H9 (cell line): ENCODE results near the gene ZNF664. TPM values are rescaled to one million over a fixed set of nuclear protein-coding genes. Genes with fewer than 3 reads are reported as not detected.

ENCODE experiments used
- DNase-seq: peaks from one replicate; pipeline ENCODE4 v3.0.0-alpha.2; 2017
- H2AFZ ChIP-seq: one replicate; pipeline ENCODE4 v1.6.1; 2013; ENCODE audit warnings: mild to moderate bottlenecking, low read length, control low read depth, moderate library complexity
- H2AK5ac ChIP-seq: 2 replicates; pipeline ENCODE4 v1.6.1; 2013; ENCODE audit warnings: low read length, control low read depth, mixed read lengths; ENCODE audit not compliant: insufficient read length
- H2BK120ac ChIP-seq: one replicate; pipeline ENCODE4 v1.6.1; 2013; ENCODE audit warnings: low read depth, mild to moderate bottlenecking, low read length, control low read depth, inconsistent platforms; ENCODE audit not compliant: poor library complexity, severe bottlenecking
- H2BK12ac ChIP-seq: 2 replicates; pipeline ENCODE4 v1.6.1; 2013; ENCODE audit warnings: low read length, control low read depth, mixed read lengths, low read depth; ENCODE audit not compliant: insufficient read length
- H2BK15ac ChIP-seq: 2 replicates; pipeline ENCODE4 v1.6.1; 2013; ENCODE audit warnings: low read depth, low read length, control low read depth
- H2BK20ac ChIP-seq: one replicate; pipeline ENCODE4 v1.6.1; 2013; ENCODE audit warnings: low read depth, mild to moderate bottlenecking, low read length, control low read depth, inconsistent platforms; ENCODE audit not compliant: poor library complexity, severe bottlenecking
- H2BK5ac ChIP-seq: 2 replicates; pipeline ENCODE4 v1.6.1; 2013; ENCODE audit warnings: low read length, control low read depth, mixed read lengths; ENCODE audit not compliant: insufficient read length
- H3K14ac ChIP-seq: 2 replicates; pipeline ENCODE4 v1.6.1; 2013; ENCODE audit warnings: low read length, control low read depth; ENCODE audit not compliant: insufficient read depth
- H3K18ac ChIP-seq: 2 replicates; pipeline ENCODE4 v1.6.1; 2013; ENCODE audit warnings: low read depth, mild to moderate bottlenecking, mixed read lengths, low read length, control low read depth; ENCODE audit not compliant: insufficient read length
- H3K23ac ChIP-seq: 2 replicates; pipeline ENCODE4 v1.6.1; 2013; ENCODE audit warnings: low read length, control low read depth, mixed read lengths, low read depth; ENCODE audit not compliant: insufficient read length
- H3K23me2 ChIP-seq: 2 replicates; pipeline ENCODE4 v1.6.1; 2013; ENCODE audit warnings: low read depth, mild to moderate bottlenecking, mixed read lengths, low read length, control low read depth; ENCODE audit not compliant: insufficient read length, poor library complexity, severe bottlenecking
- H3K27ac ChIP-seq: 2 replicates; pipeline ENCODE4 v1.5.1; 2013; ENCODE audit warnings: low read length, control low read depth, mixed read lengths, low read depth; ENCODE audit not compliant: insufficient read length
- H3K27me3 ChIP-seq: 2 replicates; pipeline ENCODE4 v1.6.1; 2013; ENCODE audit warnings: low read length, control low read depth, inconsistent platforms; ENCODE audit not compliant: insufficient read depth
- H3K4ac ChIP-seq: 2 replicates; pipeline ENCODE4 v1.6.1; 2013; ENCODE audit warnings: low read depth, mild to moderate bottlenecking, control low read depth, inconsistent platforms, low read length, moderate library complexity
- H3K4me1 ChIP-seq: 2 replicates; pipeline ENCODE4 v1.6.1; 2013; ENCODE audit warnings: low read length, control low read depth, inconsistent platforms; ENCODE audit not compliant: insufficient read depth
- H3K4me2 ChIP-seq: 2 replicates; pipeline ENCODE4 v1.6.1; 2013; ENCODE audit warnings: low read length, control low read depth, mixed read lengths; ENCODE audit not compliant: insufficient read length, insufficient read depth
- H3K56ac ChIP-seq: 2 replicates; pipeline ENCODE4 v1.6.1; 2013; ENCODE audit warnings: low read depth, mild to moderate bottlenecking, mixed read lengths, low read length, control low read depth; ENCODE audit not compliant: insufficient read length
- H3K79me1 ChIP-seq: 2 replicates; pipeline ENCODE4 v1.6.1; 2013; ENCODE audit warnings: low read depth, mild to moderate bottlenecking, moderate library complexity, low read length, control low read depth, inconsistent platforms; ENCODE audit not compliant: insufficient read depth, poor library complexity, severe bottlenecking
- H3K79me2 ChIP-seq: 2 replicates; pipeline ENCODE4 v1.6.1; 2013; ENCODE audit warnings: low read length, control low read depth, inconsistent platforms; ENCODE audit not compliant: insufficient read depth
- H3K9ac ChIP-seq: 2 replicates; pipeline ENCODE4 v1.6.1; 2013; ENCODE audit warnings: low read length, control low read depth, mixed read lengths; ENCODE audit not compliant: insufficient read length; ENCODE audit errors: extremely low read depth
- H3K9me3 ChIP-seq: one replicate; pipeline ENCODE4 v1.6.1; 2013; ENCODE audit warnings: low read depth, low read length, inconsistent platforms; ENCODE audit not compliant: control insufficient read depth
- H3T11ph ChIP-seq: one replicate; pipeline ENCODE4 v1.6.1; 2013; ENCODE audit warnings: mild to moderate bottlenecking, low read length, control low read depth, inconsistent platforms
- H4K20me1 ChIP-seq: one replicate; pipeline ENCODE4 v1.6.1; 2013; ENCODE audit not compliant: control insufficient read depth, insufficient read length, insufficient read depth
- H4K5ac ChIP-seq: 2 replicates; pipeline ENCODE4 v1.6.1; 2013; ENCODE audit warnings: low read depth, mild to moderate bottlenecking, mixed read lengths, low read length, control low read depth; ENCODE audit not compliant: insufficient read length
- H4K8ac ChIP-seq: replicated peaks from 2 replicates; pipeline ENCODE4 v1.6.1; 2013; ENCODE audit warnings: low read length, control low read depth, mixed read lengths, low read depth; ENCODE audit not compliant: insufficient read length
- H4K91ac ChIP-seq: 2 replicates; pipeline ENCODE4 v1.6.1; 2013; ENCODE audit warnings: low read depth, mild to moderate bottlenecking, moderate library complexity, mixed read lengths, low read length, control low read depth; ENCODE audit not compliant: insufficient read length
- H3K27ac Mint-ChIP-seq, 3 experiments: 2 replicates in 2 of 3; 3 replicates in 1 of 3; pipeline ENCODE4 v1.8.0; 2020 to 2021; ENCODE audit warnings: mixed read lengths in 3 of 3, mild to moderate bottlenecking in 1 of 3, moderate library complexity in 1 of 3
- H3K27me3 Mint-ChIP-seq: 2 replicates; pipeline ENCODE4 v1.8.0; 2021; ENCODE audit warnings: low read depth, mild to moderate bottlenecking, moderate library complexity, mixed read lengths
- H3K36me3 Mint-ChIP-seq, 3 experiments: 2 replicates in 2 of 3; 3 replicates in 1 of 3; pipeline ENCODE4 v1.8.0; 2020 to 2021; ENCODE audit warnings: low read depth in 3 of 3, mixed read lengths in 3 of 3; ENCODE audit not compliant: insufficient read depth in 1 of 3
- H3K4me1 Mint-ChIP-seq, 2 experiments: 2 replicates each; pipeline ENCODE4 v1.8.0; 2020; ENCODE audit warnings: mixed read lengths in 2 of 2
- H3K4me3 Mint-ChIP-seq, 2 experiments: 2 replicates in 1 of 2; 3 replicates in 1 of 2; pipeline ENCODE4 v1.8.0; 2020 to 2021; ENCODE audit warnings: mild to moderate bottlenecking in 2 of 2, mixed read lengths in 2 of 2, moderate library complexity in 1 of 2
- H3K9me3 Mint-ChIP-seq, 2 experiments: 2 replicates in 1 of 2; 3 replicates in 1 of 2; pipeline ENCODE4 v1.8.0; 2020; ENCODE audit warnings: mild to moderate bottlenecking in 2 of 2, mixed read lengths in 2 of 2, moderate library complexity in 1 of 2
- WGBS: extraction: QIAGEN DNeasy Blood & Tissue Kit; methylation state at CpG from one replicate; pipeline ENCODE4 v1.1.7; 2013; ENCODE audit warnings: missing lambda C conversion rate, low lambda C conversion rate, mixed read lengths; ENCODE audit not compliant: insufficient read length; ENCODE audit errors: extremely low coverage; 5-methylcytosine and 5-hydroxymethylcytosine counted together
- long read RNA-seq: library from polyadenylated mRNA; unstranded; transcript quantifications from one replicate; pipeline ENCODE4 v2.0.0, GENCODE V29; 2020
- total RNA-seq: library from RNA; stranded (reverse); gene quantifications from 2 replicates; pipeline ENCODE4 v1.2.1, GENCODE V29; 2021
- TF ChIP-seq, protein P1 (sequence below): fragments of 200-600 bp; sonication (generic); conservative IDR thresholded peaks from 3 replicates; pipeline ENCODE4 v1.8.0; 2021; ENCODE audit warnings: antibody characterized with exemption, mild to moderate bottlenecking

ZNF664 gene
- total RNA-seq = 29.5 and 31.7 TPM in 2 replicates
- long read RNA-seq, full-length matches to known transcripts = 3 of 9 reads
- long read RNA-seq, partial matches to known transcripts = 5 of 9 reads
- long read RNA-seq, other reads (novel, unspliced or antisense) = 1 of 9 reads

GRCh38 chr12:123972457-123973401, at the start of gene ZNF664, which contains the start of gene CCDC92:
TSS of gene ZNF664 (plus strand) at chr12:123973215. CDS start at chr12:124012145, 38,930 bp downstream.
TSS of gene CCDC92 (minus strand) at chr12:123972831. CDS start at chr12:123944305, 28,526 bp downstream.
- Histone ChIP-seq H2BK120ac (no peak within 1 kb of the TSS), H3K23ac (no peak within 1 kb of the TSS), H4K20me1 (no peaks in the 10 kb centered on the region), H3K27ac (no peak within 1 kb of the TSS), H2BK20ac (no peak within 1 kb of the TSS), H3K14ac (peak within 1 kb of the TSS; percentile 73; the same call in 1 of the 2 replicates), H3K23me2 (peaks cover 8% of the 10 kb centered on the region), H2BK5ac (no peak within 1 kb of the TSS), H3K56ac (no peak within 1 kb of the TSS), H3K4me2 (peak within 1 kb of the TSS; percentile 96), H3K79me2 (no peaks in the 10 kb centered on the region), H2AFZ (no peak within 1 kb of the TSS), H4K91ac (no peak within 1 kb of the TSS), H3K27me3 (peaks cover 45% of the 10 kb centered on the region), H2AK5ac (no peak within 1 kb of the TSS), H2BK12ac (no peak within 1 kb of the TSS), H4K8ac (no peak within 1 kb of the TSS), H3K4me1 (no peaks in the 10 kb centered on the region), H2BK15ac (no peak within 1 kb of the TSS), H4K5ac (no peak within 1 kb of the TSS), H3K4ac (no peak within 1 kb of the TSS), H3K9me3 (no peaks in the 10 kb centered on the region), H3K79me1 (no peaks in the 10 kb centered on the region), H3K18ac (peak within 1 kb of the TSS; percentile 85), H3K9ac (peak within 1 kb of the TSS; percentile 34), H3T11ph (no peak within 1 kb of the TSS)
- Mint-ChIP-seq H3K36me3 (peaks cover 9 to 21% (median 15%) of the 10 kb centered on the region in 3 experiments), H3K27me3 (peaks cover 81% of the 10 kb centered on the region), H3K4me3 (peak within 1 kb of the TSS; percentile 81 to 94), H3K9me3 (no peaks in the 10 kb centered on the region), H3K27ac (peak within 1 kb of the TSS in 2 of 3 experiments; percentile 51 to 78; a peak in 3 of 7 replicates), H3K4me1 (peaks cover 10 to 15% of the 10 kb centered on the region in 2 experiments)
- no CpG with 5 or more reads among the region's 138 CpGs for WGBS
- DNase-seq = peak; percentile 96
- TF ChIP-seq, protein P1, sequence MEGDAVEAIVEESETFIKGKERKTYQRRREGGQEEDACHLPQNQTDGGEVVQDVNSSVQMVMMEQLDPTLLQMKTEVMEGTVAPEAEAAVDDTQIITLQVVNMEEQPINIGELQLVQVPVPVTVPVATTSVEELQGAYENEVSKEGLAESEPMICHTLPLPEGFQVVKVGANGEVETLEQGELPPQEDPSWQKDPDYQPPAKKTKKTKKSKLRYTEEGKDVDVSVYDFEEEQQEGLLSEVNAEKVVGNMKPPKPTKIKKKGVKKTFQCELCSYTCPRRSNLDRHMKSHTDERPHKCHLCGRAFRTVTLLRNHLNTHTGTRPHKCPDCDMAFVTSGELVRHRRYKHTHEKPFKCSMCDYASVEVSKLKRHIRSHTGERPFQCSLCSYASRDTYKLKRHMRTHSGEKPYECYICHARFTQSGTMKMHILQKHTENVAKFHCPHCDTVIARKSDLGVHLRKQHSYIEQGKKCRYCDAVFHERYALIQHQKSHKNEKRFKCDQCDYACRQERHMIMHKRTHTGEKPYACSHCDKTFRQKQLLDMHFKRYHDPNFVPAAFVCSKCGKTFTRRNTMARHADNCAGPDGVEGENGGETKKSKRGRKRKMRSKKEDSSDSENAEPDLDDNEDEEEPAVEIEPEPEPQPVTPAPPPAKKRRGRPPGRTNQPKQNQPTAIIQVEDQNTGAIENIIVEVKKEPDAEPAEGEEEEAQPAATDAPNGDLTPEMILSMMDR = peak; percentile 20; the same call in 1 of the 3 replicates
